Uterus (tissue), 2 donors: ENCODE measurements around the gene RNASEL.

ENCODE experiments used
- CTCF ChIP-seq, 4 experiments: fragments of 200-600 bp in 2 of 4; fragments of 450-650 bp in 2 of 4; sonication (generic) in 2 of 4; IDR thresholded peaks; one replicate each; pipeline ENCODE4 v1.5.1; 2016 to 2019; ENCODE audit warnings: antibody characterized with exemption in 4 of 4, mild to moderate bottlenecking in 2 of 4, moderate library complexity in 1 of 4
- POLR2A ChIP-seq, 2 donors: fragments of 450-650 bp; IDR thresholded peaks; one replicate each; pipeline ENCODE4 v1.6.1; 2016; ENCODE audit warnings: antibody characterized with exemption in 2 of 2, mild to moderate bottlenecking in 1 of 2, moderate library complexity in 1 of 2

- no peak for TF ChIP-seq POLR2A (IDR thresholded peaks at IDR 0.05)
- no peak for TF ChIP-seq CTCF (IDR thresholded peaks at IDR 0.05)
Measured at GRCh38 chr1:182611326-182611725, 22.3 kb upstream of the RNASEL start.
